GM18498 (cell line): ENCODE measurements around the gene HTR3A.

Source experiments
- ATAC-seq: cut with Tn5 transposase; IDR thresholded peaks from one replicate; pipeline ENCODE4 v1.9.1; 2021; ENCODE audit warnings: mild to moderate bottlenecking, moderate library complexity; ENCODE audit not compliant: unreplicated experiment

The HTR3A gene

DNA sequence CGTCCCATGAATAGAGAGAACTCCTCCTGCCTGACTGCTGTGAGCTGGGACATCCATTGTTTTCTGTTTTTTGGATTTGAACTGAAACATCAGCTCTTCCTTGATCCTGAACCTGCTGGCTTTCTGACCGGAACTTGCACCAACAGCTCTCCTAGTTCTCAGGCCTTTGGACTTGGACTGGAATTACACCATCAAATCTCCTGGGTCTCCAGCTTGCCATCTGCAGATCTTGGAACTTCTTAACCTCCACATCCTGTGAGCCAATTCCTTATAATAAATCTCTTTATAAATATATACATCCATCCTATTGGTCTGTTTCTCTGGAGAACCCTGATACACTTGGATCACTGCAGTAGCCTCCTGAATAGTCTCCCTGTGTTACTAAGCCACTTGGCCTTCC, 42.1 kb downstream of the HTR3A start:
- no peak for ATAC-seq

DNA sequence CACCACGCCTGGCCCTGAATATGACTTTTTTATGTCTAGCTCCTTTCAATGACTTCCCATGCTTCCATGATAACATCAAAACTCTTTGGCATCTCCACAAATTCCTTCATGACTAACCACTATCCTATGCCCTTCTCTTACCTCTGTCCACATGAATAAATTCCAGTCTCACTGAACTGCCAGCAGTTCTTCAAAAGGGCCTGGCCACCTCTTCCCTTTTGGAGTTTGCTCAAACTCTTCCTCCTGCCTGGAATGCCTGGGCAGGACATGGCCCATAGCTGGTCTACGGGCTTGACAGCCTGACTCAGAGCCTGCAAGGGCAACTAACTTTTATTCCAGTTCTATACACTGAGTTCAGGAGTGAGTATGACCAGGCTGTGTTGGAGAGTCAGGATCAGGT, 42.8 kb downstream of the HTR3A start:
- ATAC-seq, result no peak

DNA sequence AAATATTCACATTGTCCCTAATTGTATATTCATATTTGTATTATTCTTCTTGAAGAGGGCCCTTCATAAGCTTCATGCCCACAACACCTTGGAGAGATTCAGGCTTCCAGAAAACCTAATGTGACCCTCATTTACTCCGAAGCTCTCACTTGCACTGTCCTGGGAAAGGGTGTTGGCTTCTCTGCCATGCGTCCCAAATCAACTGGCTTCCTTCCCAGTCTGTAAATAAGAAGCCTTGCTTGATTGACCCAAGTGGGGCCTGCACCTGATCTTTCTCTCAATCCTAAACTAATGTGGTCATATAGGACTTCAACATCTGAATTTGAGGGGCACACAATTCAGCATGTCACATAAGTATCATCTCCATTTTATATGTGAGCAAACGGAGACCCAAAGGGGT, 44.1 kb downstream of the HTR3A start:
- ATAC-seq, result no peak

DNA sequence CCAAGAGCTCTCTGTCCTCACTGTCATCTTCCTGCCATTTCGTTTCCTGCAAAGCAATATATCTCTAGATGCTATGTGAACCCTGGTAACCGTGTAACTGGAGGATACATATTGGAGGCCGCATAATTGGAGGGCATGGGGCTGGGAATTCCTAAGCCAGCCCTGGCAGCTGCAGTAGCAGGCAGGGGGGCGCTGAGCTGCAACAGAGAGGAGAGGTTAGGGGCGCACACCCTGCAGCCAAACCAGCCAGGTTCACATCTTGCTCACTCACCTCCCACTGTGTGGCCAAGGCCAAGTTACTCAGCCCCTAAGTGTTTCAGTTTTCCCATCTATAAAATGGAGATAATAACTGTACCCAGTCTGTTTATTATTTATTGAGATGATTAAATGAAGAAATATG, 44.7 kb downstream of the HTR3A start:
- no peak for ATAC-seq

DNA sequence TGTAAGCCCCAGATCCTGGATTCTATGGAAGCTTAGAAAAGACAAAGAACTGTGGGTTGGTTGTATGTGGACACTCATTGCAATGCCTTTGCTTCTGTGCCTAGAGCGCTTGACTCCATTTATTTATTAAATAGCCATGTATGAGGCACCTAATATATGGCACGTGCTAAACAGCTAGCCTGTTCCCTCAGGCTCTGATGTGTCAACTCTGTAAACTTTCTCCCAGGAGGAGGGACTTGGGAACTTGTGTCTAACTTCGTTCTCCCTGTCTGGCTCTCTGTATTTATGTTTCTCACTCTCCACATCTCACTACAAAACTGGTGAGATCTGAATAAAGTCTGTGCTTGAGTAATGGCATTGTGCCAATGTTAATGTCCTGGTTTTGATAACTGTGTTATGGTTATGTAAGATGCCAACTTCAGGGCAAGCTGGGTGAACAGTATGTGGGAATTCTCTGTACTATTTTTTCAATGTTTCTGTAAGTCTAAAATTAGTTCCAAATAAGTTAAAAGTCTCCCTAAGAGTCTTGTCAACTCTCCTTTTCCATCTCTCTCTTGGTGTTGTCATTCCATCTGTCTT, 50.5 kb downstream of the HTR3A start:
- ATAC-seq, result no peak

DNA sequence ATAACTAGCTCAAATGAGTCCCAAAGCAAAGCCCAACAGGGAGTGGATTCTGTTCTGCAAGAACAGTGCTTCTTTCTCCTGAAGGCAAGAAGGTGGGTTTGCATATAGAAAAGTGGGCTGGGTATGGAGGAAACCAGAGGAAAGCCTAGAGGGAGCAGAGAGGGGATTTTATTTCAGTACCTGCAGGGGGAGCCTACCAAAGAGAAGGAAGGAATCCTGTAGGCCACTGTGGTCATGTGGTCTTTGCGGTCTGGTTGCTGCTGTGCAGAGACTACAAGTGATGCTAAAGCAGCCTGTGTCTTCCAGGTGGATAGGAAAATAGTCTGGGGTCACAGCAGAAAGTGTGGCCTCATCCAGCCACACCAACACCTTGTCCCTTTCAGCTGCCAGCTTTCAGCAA, 51.4 kb downstream of the HTR3A start:
- ATAC-seq, result no peak

DNA sequence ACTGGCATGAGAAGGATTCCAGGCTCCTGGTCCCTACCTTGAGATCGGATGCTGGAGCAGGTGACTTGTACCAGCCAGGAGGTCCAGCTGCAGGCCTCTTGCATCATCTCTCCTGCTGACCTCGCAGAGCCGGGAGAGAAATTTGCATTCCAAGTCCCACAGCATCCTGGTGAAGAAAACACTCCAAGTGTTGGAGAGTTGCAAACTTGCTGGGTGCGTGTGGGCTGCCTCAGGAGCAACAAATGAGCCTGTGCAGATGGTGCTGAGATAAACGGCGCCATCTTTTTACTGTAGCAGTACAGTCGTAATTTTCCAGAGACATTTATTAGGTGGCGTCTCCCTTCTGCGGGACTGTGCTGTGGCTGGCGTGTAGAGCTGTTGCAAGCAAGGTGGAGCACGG, 52.5 kb downstream of the HTR3A start:
- ATAC-seq, result no peak

DNA sequence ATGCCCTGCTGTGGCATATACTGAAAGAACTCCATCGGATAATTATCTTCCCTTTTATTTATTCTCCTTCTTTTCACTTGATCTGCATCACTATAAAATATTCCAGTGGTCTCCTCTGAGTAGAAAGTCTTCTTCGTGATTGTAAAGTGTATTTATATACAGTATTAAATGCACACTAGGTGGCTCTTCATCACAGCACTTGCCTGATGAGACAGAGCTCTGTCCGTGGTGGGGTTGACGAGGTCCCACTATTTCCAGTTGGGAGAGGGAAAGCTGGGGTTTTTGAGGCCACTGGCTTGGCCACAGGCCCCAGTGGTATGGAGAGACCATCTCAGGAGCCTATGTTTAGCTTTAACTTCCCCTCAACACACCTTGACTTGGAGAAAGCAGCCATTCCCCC, 53.0 kb downstream of the HTR3A start:
- ATAC-seq, result no peak

DNA sequence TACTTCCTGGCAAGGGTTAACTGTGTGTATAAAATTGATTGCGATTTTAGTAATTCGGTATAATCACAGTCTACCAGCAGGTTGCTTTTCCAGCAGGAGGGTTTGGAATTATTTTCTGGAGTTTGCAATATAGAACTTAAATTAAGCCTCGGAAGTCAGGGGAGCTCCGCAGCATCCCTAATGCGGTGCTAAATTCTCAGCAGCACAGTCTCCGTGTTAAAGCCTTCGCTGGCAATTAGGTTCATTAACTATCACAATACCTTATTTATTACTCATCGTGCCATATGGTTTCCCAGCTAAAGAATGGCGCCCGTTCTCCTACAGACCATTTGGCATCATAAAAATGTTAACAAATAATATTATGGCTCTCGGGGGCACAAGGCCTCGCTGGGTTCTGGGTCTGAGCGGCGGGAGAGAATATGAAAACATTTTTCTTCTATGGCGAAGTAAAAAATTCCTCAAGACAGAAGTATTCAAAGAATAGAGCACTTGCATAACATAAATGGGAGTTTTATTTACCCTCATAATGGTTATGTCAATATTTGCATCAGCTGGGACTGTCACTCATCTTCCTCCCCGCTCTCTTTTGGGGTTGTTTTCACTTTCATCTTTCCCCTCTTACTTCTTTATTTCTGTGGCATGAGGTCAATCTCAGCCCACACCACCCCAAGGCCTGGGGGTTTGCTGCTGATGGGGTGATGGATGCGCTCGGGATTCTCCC, 56.5 kb downstream of the HTR3A start:
- no peak for ATAC-seq

DNA sequence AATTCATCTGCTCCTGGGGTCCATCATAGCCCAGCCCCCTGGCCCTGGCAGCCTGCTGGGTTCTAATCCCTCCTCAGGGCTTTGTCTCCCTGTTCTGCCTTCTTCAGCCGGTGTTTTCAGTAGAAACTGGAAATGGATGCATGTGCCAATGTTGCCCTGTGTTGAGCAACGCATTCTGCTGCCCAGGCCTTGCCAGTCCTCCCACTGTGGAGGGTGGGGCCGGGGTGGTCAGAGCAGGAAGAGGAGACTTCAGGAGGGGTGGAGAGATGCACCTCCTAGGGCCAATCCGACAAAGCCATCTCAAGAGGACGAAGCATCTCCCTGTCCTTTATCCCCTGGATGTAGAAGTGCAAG, 57.0 kb downstream of the HTR3A start:
- ATAC-seq, result no peak

DNA sequence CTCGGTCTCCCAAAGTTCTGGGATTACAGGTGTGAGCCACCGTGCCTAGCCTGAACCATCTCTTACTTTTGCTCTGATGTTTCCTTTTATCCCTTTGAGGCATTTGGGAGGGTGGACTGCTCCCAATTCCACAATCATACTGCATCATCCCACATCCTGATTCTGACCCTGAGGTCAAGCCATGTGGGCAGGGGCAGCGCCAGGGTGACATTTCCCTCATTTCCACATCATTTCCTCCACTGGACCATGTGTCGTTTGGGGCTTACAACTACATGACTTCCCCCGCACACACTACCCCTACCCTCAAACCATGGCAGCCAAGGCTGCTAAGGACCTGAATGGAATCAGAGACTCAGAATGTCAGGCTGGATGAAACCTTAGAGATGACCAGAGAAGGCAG, 58.2 kb downstream of the HTR3A start:
- no peak for ATAC-seq

DNA sequence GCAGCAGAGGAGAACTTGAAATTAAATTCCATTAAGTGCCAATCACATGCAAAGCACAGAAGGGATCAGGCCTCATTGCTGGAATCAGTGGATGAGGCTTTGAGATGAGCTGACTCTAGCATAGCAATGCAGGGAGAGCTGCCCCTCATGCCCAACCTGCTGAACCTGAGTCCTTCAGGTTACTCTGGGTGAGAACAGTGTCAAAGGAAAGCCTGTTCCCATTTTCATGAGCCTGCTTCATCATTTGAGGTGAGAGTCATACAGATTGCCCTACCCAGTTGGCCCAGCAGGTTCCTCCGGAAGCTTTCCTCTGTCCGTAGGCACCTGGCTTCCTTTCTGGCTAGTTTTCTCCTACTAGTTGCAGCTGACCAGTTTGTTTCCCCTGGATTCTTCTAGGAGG, 58.7 kb downstream of the HTR3A start:
- no peak for ATAC-seq

DNA sequence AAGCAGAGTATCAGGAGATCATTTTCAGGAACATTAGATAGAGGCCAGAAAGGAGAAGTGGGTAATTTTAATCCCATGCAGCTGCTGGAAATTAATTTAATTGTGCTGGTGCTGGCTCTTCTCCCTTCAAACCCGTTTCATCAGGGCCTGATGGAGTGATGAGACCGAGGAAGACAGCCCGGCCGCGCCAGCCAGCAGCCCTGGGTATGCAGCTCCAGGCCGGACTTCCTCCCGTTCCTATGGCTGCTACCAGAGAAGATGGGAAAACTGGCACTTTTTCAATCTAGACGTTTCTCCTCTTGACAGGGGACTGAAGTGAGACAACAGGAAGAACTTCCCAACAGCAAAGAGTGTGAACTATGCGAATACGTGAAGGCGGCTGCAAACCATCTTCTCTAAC, 60.0 kb downstream of the HTR3A start:
- ATAC-seq, result no peak

DNA sequence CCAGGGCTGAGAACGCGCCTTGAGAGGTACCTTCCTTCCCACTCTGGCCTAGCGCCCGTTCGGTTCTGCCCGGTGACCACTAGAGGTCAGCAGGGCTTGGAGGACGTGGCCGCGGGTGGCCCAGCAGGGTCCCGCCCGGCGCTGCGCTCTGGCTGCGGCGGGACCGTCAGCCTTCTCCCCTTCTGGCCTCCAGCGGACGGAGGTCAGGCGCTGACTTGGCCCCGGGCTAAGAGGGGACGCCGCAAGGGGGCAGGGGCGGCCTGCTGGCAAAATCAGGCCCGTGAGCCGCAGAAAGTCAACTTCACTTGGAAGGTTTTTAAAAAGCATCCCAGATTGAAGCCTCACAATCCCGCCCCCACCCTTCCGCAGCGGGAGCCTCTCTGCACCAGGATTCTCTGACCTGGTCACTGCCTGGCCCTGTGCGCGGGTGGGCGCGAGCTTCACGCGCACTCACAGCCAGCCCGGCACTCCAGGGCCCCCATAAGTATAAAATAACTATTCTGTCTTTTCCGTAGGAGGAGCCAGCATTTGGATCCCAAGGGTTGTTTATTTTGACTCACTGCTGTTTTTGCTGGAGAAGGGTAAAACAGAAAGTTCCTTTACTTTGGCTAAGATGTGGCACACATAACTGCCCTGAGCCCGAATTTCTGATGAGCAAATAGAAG, 61.4 kb downstream of the HTR3A start:
- no peak for ATAC-seq

DNA sequence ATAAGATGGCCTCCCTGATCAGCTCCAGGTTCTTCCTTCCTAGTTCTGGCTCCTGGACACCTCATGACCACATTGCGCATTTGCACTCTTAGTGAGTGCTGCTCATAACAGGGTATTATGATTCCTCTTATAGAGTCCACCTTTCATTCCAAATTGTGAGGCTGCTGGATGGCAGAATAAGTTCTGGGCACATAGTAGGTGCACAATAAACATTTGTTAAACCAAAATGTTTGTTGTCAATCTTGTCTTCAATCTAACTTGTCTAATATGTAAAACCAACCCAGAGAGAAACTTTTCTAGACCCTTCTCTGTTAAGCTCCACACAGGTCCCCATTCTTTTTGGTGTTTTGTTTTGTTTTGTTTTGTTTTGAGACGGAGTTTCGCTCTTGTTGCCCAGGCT, 62.0 kb downstream of the HTR3A start:
- ATAC-seq, result no peak

DNA sequence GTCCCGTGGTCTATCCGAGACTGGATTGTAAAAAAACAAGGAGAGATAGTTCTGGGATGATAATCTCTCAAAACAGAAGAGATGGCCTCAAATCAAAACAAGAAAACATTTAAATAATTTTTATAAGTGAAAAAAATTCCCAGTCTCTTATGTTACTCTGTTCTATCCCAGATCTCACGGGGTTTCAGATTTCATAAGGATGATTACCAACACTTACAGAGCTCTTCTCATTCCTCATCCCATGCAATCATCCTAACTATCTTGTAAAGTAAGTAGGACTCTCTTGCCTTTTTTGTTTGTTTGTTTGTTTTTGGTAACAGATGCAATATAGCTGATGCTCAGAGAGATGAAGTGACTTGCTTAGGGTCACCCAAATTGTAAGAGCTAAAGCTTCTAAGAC, 64.6 kb downstream of the HTR3A start:
- ATAC-seq, result no peak
